H9 (cell line): Measurements from ENCODE around the gene USP13. TPM values are rescaled to one million over a fixed set of nuclear protein-coding genes. Genes with fewer than 3 reads are reported as not detected.

Experiments used
- DNase-seq: peaks from one replicate; pipeline ENCODE4 v3.0.0-alpha.2; 2017
- H2AFZ ChIP-seq: one replicate; pipeline ENCODE4 v1.6.1; 2013; ENCODE audit warnings: mild to moderate bottlenecking, low read length, control low read depth, moderate library complexity
- H2AK5ac ChIP-seq: 2 replicates; pipeline ENCODE4 v1.6.1; 2013; ENCODE audit warnings: low read length, control low read depth, mixed read lengths; ENCODE audit not compliant: insufficient read length
- H2BK120ac ChIP-seq: one replicate; pipeline ENCODE4 v1.6.1; 2013; ENCODE audit warnings: low read depth, mild to moderate bottlenecking, low read length, control low read depth, inconsistent platforms; ENCODE audit not compliant: poor library complexity, severe bottlenecking
- H2BK12ac ChIP-seq: 2 replicates; pipeline ENCODE4 v1.6.1; 2013; ENCODE audit warnings: low read length, control low read depth, mixed read lengths, low read depth; ENCODE audit not compliant: insufficient read length
- H2BK15ac ChIP-seq: 2 replicates; pipeline ENCODE4 v1.6.1; 2013; ENCODE audit warnings: low read depth, low read length, control low read depth
- H2BK20ac ChIP-seq: one replicate; pipeline ENCODE4 v1.6.1; 2013; ENCODE audit warnings: low read depth, mild to moderate bottlenecking, low read length, control low read depth, inconsistent platforms; ENCODE audit not compliant: poor library complexity, severe bottlenecking
- H2BK5ac ChIP-seq: 2 replicates; pipeline ENCODE4 v1.6.1; 2013; ENCODE audit warnings: low read length, control low read depth, mixed read lengths; ENCODE audit not compliant: insufficient read length
- H3K14ac ChIP-seq: 2 replicates; pipeline ENCODE4 v1.6.1; 2013; ENCODE audit warnings: low read length, control low read depth; ENCODE audit not compliant: insufficient read depth
- H3K18ac ChIP-seq: 2 replicates; pipeline ENCODE4 v1.6.1; 2013; ENCODE audit warnings: low read depth, mild to moderate bottlenecking, mixed read lengths, low read length, control low read depth; ENCODE audit not compliant: insufficient read length
- H3K23ac ChIP-seq: 2 replicates; pipeline ENCODE4 v1.6.1; 2013; ENCODE audit warnings: low read length, control low read depth, mixed read lengths, low read depth; ENCODE audit not compliant: insufficient read length
- H3K23me2 ChIP-seq: 2 replicates; pipeline ENCODE4 v1.6.1; 2013; ENCODE audit warnings: low read depth, mild to moderate bottlenecking, mixed read lengths, low read length, control low read depth; ENCODE audit not compliant: insufficient read length, poor library complexity, severe bottlenecking
- H3K27ac ChIP-seq: 2 replicates; pipeline ENCODE4 v1.5.1; 2013; ENCODE audit warnings: low read length, control low read depth, mixed read lengths, low read depth; ENCODE audit not compliant: insufficient read length
- H3K27me3 ChIP-seq: 2 replicates; pipeline ENCODE4 v1.6.1; 2013; ENCODE audit warnings: low read length, control low read depth, inconsistent platforms; ENCODE audit not compliant: insufficient read depth
- H3K4ac ChIP-seq: 2 replicates; pipeline ENCODE4 v1.6.1; 2013; ENCODE audit warnings: low read depth, mild to moderate bottlenecking, control low read depth, inconsistent platforms, low read length, moderate library complexity
- H3K4me1 ChIP-seq: 2 replicates; pipeline ENCODE4 v1.6.1; 2013; ENCODE audit warnings: low read length, control low read depth, inconsistent platforms; ENCODE audit not compliant: insufficient read depth
- H3K4me2 ChIP-seq: 2 replicates; pipeline ENCODE4 v1.6.1; 2013; ENCODE audit warnings: low read length, control low read depth, mixed read lengths; ENCODE audit not compliant: insufficient read length, insufficient read depth
- H3K56ac ChIP-seq: 2 replicates; pipeline ENCODE4 v1.6.1; 2013; ENCODE audit warnings: low read depth, mild to moderate bottlenecking, mixed read lengths, low read length, control low read depth; ENCODE audit not compliant: insufficient read length
- H3K79me1 ChIP-seq: 2 replicates; pipeline ENCODE4 v1.6.1; 2013; ENCODE audit warnings: low read depth, mild to moderate bottlenecking, moderate library complexity, low read length, control low read depth, inconsistent platforms; ENCODE audit not compliant: insufficient read depth, poor library complexity, severe bottlenecking
- H3K79me2 ChIP-seq: 2 replicates; pipeline ENCODE4 v1.6.1; 2013; ENCODE audit warnings: low read length, control low read depth, inconsistent platforms; ENCODE audit not compliant: insufficient read depth
- H3K9ac ChIP-seq: 2 replicates; pipeline ENCODE4 v1.6.1; 2013; ENCODE audit warnings: low read length, control low read depth, mixed read lengths; ENCODE audit not compliant: insufficient read length; ENCODE audit errors: extremely low read depth
- H3K9me3 ChIP-seq: one replicate; pipeline ENCODE4 v1.6.1; 2013; ENCODE audit warnings: low read depth, low read length, inconsistent platforms; ENCODE audit not compliant: control insufficient read depth
- H3T11ph ChIP-seq: one replicate; pipeline ENCODE4 v1.6.1; 2013; ENCODE audit warnings: mild to moderate bottlenecking, low read length, control low read depth, inconsistent platforms
- H4K20me1 ChIP-seq: one replicate; pipeline ENCODE4 v1.6.1; 2013; ENCODE audit not compliant: control insufficient read depth, insufficient read length, insufficient read depth
- H4K5ac ChIP-seq: 2 replicates; pipeline ENCODE4 v1.6.1; 2013; ENCODE audit warnings: low read depth, mild to moderate bottlenecking, mixed read lengths, low read length, control low read depth; ENCODE audit not compliant: insufficient read length
- H4K8ac ChIP-seq: replicated peaks from 2 replicates; pipeline ENCODE4 v1.6.1; 2013; ENCODE audit warnings: low read length, control low read depth, mixed read lengths, low read depth; ENCODE audit not compliant: insufficient read length
- H4K91ac ChIP-seq: 2 replicates; pipeline ENCODE4 v1.6.1; 2013; ENCODE audit warnings: low read depth, mild to moderate bottlenecking, moderate library complexity, mixed read lengths, low read length, control low read depth; ENCODE audit not compliant: insufficient read length
- H3K27ac Mint-ChIP-seq, 3 experiments: 2 replicates in 2 of 3; 3 replicates in 1 of 3; pipeline ENCODE4 v1.8.0; 2020 to 2021; ENCODE audit warnings: mixed read lengths in 3 of 3, mild to moderate bottlenecking in 1 of 3, moderate library complexity in 1 of 3
- H3K27me3 Mint-ChIP-seq: 2 replicates; pipeline ENCODE4 v1.8.0; 2021; ENCODE audit warnings: low read depth, mild to moderate bottlenecking, moderate library complexity, mixed read lengths
- H3K36me3 Mint-ChIP-seq, 3 experiments: 2 replicates in 2 of 3; 3 replicates in 1 of 3; pipeline ENCODE4 v1.8.0; 2020 to 2021; ENCODE audit warnings: low read depth in 3 of 3, mixed read lengths in 3 of 3; ENCODE audit not compliant: insufficient read depth in 1 of 3
- H3K4me1 Mint-ChIP-seq, 2 experiments: 2 replicates each; pipeline ENCODE4 v1.8.0; 2020; ENCODE audit warnings: mixed read lengths in 2 of 2
- H3K4me3 Mint-ChIP-seq, 2 experiments: 2 replicates in 1 of 2; 3 replicates in 1 of 2; pipeline ENCODE4 v1.8.0; 2020 to 2021; ENCODE audit warnings: mild to moderate bottlenecking in 2 of 2, mixed read lengths in 2 of 2, moderate library complexity in 1 of 2
- H3K9me3 Mint-ChIP-seq, 2 experiments: 2 replicates in 1 of 2; 3 replicates in 1 of 2; pipeline ENCODE4 v1.8.0; 2020; ENCODE audit warnings: mild to moderate bottlenecking in 2 of 2, mixed read lengths in 2 of 2, moderate library complexity in 1 of 2
- WGBS: extraction: QIAGEN DNeasy Blood & Tissue Kit; methylation state at CpG from one replicate; pipeline ENCODE4 v1.1.7; 2013; ENCODE audit warnings: missing lambda C conversion rate, low lambda C conversion rate, mixed read lengths; ENCODE audit not compliant: insufficient read length; ENCODE audit errors: extremely low coverage; 5-methylcytosine and 5-hydroxymethylcytosine counted together
- total RNA-seq: library from RNA; stranded (reverse); gene quantifications from 2 replicates; pipeline ENCODE4 v1.2.1, GENCODE V29; 2021
- TF ChIP-seq, protein P1 (sequence below): fragments of 200-600 bp; sonication (generic); conservative IDR thresholded peaks from 3 replicates; pipeline ENCODE4 v1.8.0; 2021; ENCODE audit warnings: antibody characterized with exemption, mild to moderate bottlenecking

The USP13 gene
- total RNA-seq, 1 experiment from 2014 or later, result 26.7 TPM

GRCh38 chr3:179606534-179607085 lies 46.2 kb upstream of the USP13 start:
- TF ChIP-seq, protein P1, sequence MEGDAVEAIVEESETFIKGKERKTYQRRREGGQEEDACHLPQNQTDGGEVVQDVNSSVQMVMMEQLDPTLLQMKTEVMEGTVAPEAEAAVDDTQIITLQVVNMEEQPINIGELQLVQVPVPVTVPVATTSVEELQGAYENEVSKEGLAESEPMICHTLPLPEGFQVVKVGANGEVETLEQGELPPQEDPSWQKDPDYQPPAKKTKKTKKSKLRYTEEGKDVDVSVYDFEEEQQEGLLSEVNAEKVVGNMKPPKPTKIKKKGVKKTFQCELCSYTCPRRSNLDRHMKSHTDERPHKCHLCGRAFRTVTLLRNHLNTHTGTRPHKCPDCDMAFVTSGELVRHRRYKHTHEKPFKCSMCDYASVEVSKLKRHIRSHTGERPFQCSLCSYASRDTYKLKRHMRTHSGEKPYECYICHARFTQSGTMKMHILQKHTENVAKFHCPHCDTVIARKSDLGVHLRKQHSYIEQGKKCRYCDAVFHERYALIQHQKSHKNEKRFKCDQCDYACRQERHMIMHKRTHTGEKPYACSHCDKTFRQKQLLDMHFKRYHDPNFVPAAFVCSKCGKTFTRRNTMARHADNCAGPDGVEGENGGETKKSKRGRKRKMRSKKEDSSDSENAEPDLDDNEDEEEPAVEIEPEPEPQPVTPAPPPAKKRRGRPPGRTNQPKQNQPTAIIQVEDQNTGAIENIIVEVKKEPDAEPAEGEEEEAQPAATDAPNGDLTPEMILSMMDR, result no peak
- H2AK5ac ChIP-seq, result no peak overlapping the region
- no peak overlapping the region for H2AFZ ChIP-seq
- Mint-ChIP-seq H3K4me3 (peak overlapping the region in 1 of 2 experiments; percentile 14; a peak in 3 of 5 replicates), H3K27ac (no peak overlapping the region), H3K4me1 (peaks cover 2 to 9% of the 10 kb centered on the region in 2 experiments; a peak in 3 of 4 replicates), H3K9me3 (no peaks in the 10 kb centered on the region; a peak in 1 of 5 replicates), H3K27me3 (no peaks in the 10 kb centered on the region), H3K36me3 (peaks cover 2 to 14% (median 9%) of the 10 kb centered on the region in 3 experiments; a peak in 6 of 7 replicates)
- H2BK12ac ChIP-seq, result no peak overlapping the region
- no CpG with 5 or more reads among the region's 4 CpGs for WGBS
- H2BK120ac ChIP-seq, result no peak overlapping the region
- peaks cover 6% of the 10 kb centered on the region; the same call in 1 of the 2 replicates for H3K79me2 ChIP-seq
- H3K23me2 ChIP-seq, result peaks cover 6% of the 10 kb centered on the region
- no peak overlapping the region for H3K18ac ChIP-seq
- H3K4me2 ChIP-seq, result no peak overlapping the region
- no peak overlapping the region for H3K56ac ChIP-seq
- H3K79me1 ChIP-seq, result peaks cover 7% of the 10 kb centered on the region
- no peak for DNase-seq
- H3K23ac ChIP-seq, result no peak overlapping the region
- H2BK5ac ChIP-seq, result no peak overlapping the region
- no peak overlapping the region for H4K8ac ChIP-seq
- no peaks in the 10 kb centered on the region for H3K27me3 ChIP-seq
- H3K27ac ChIP-seq, result no peak overlapping the region
- no peaks in the 10 kb centered on the region for H3K4me1 ChIP-seq
- H4K5ac ChIP-seq, result no peak overlapping the region
- H3K14ac ChIP-seq, result no peak overlapping the region
- no peak overlapping the region for H4K91ac ChIP-seq
- H4K20me1 ChIP-seq, result no peaks in the 10 kb centered on the region
- no peak overlapping the region for H3T11ph ChIP-seq
- no peak overlapping the region for H2BK20ac ChIP-seq
- H3K9ac ChIP-seq, result no peak overlapping the region
- H3K9me3 ChIP-seq, result no peaks in the 10 kb centered on the region
- no peak overlapping the region for H3K4ac ChIP-seq
- H2BK15ac ChIP-seq, result no peak overlapping the region
